Gastroesophageal sphincter (tissue), 4 donors: ENCODE measurements around the gene LIPC. TPM values are rescaled to one million over a fixed set of nuclear protein-coding genes. Genes with fewer than 3 reads are reported as not detected.

Experiments used
- ATAC-seq: fragments of 150-250 bp; one replicate; pipeline ENCODE4 v1.9.1; 2016; ENCODE audit warnings: mild to moderate bottlenecking, moderate library complexity
- H3K27ac ChIP-seq, 4 donors: fragments of 200-600 bp; sonication (generic) in 3 of 4; 1 replicate in 3 of 4; 2 replicates in 1 of 4; pipeline ENCODE4 v1.5.1; 2016 to 2019
- H3K27me3 ChIP-seq: fragments of 200-600 bp; sonication (generic); one replicate; pipeline ENCODE4 v1.5.1; 2019
- H3K36me3 ChIP-seq, 2 donors: fragments of 200-600 bp; sonication (generic); one replicate each; pipeline ENCODE4 v1.5.1; 2019; ENCODE audit warnings: control low read depth in 1 of 2
- H3K4me1 ChIP-seq, 3 donors: fragments of 200-600 bp; sonication (generic); 1 replicate in 2 of 3; 2 replicates in 1 of 3; pipeline ENCODE4 v1.5.1; 2016 to 2019; ENCODE audit warnings: control low read depth in 2 of 3
- H3K4me3 ChIP-seq, 2 donors: fragments of 200-600 bp; sonication (generic); one replicate each; pipeline ENCODE4 v1.5.1; 2019; ENCODE audit warnings: mild to moderate bottlenecking in 1 of 2, moderate library complexity in 1 of 2
- H3K9me3 ChIP-seq, 3 donors: fragments of 200-600 bp; sonication (generic); one replicate each; pipeline ENCODE4 v1.5.1; 2017 to 2019; ENCODE audit warnings: control low read depth in 2 of 3
- EP300 ChIP-seq: sonication (generic); formaldehyde crosslinking; IDR thresholded peaks from one replicate; pipeline ENCODE4 v1.6.1; 2017; ENCODE audit warnings: antibody characterized with exemption, mild to moderate bottlenecking
- POLR2A ChIP-seq, 2 donors: fragments of 450-650 bp; IDR thresholded peaks; one replicate each; pipeline ENCODE4 v1.6.1; 2017; ENCODE audit warnings: antibody characterized with exemption in 2 of 2, mild to moderate bottlenecking in 2 of 2, moderate library complexity in 1 of 2
- POLR2AphosphoS5 ChIP-seq: sonication (generic); formaldehyde crosslinking; IDR thresholded peaks from one replicate; pipeline ENCODE4 v1.6.1; 2017; ENCODE audit warnings: antibody characterized with exemption
- WGBS, 2 donors: methylation state at CpG; one replicate each; pipeline ENCODE4 v1.1.5; 2018; ENCODE audit warnings: low coverage in 1 of 2; 5-methylcytosine and 5-hydroxymethylcytosine counted together
- total RNA-seq, 4 donors: library from RNA; depleted of rRNA; stranded (reverse); fragments of >200 nt; gene quantifications; one replicate each; pipeline ENCODE4 v1.1.0, GENCODE V29; 2016
- TF ChIP-seq, protein P1 (sequence below), 4 experiments: fragments of 200-600 bp in 2 of 4; fragments of 450-650 bp in 2 of 4; sonication (generic) in 1 of 4; IDR thresholded peaks; one replicate each; pipeline ENCODE4 v1.5.1; 2017 to 2019; ENCODE audit warnings: antibody characterized with exemption in 4 of 4, mild to moderate bottlenecking in 2 of 4, moderate library complexity in 2 of 4

Gene LIPC
- total RNA-seq, 4 donors from 2014 or later, result 0.32 to 0.50 TPM; not detected in 2

DNA sequence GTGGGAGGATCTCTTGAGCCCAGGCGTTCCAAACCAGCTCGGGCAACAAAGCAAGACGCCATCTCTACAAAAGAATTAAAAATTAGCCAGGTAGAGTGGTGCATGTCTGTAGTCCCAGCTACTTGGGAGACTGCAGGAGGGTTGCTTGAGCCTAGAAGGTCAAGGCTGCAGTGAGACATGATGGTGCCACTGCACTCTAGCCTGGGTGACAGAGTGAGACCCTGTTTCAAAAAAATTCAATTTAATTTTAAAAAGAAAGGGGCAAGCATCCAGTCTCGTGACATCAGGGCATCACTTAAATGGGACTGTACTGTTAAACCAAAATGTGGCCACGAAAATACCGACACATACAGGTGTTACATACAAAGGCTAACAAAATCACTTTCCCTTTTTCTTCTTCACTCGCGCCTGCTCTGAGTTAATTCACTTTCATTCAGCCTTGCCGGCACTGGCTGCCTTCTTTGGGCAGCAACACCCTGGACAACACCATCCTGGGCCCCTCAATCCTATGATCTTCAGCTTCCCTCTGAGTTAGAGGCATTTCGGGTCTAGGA, 121.7 kb downstream of the LIPC start:
- Histone ChIP-seq H3K27me3 (no peaks in the 10 kb centered on the region), H3K9me3 (no peaks in the 10 kb centered on the region), H3K4me1 (peaks cover 0 to 29% (median 0%) of the 10 kb centered on the region in 3 donors), H3K36me3 (no peaks in the 10 kb centered on the region), H3K4me3 (no peak overlapping the region), H3K27ac (no peak overlapping the region)
- WGBS, 2 donors, result 85 to 89% methylated on average over 6 to 8 of the region's 10 CpGs
- no peak for ATAC-seq
- TF ChIP-seq POLR2A (IDR thresholded peaks at IDR 0.05), result no peak
- TF ChIP-seq EP300, result no peak
- no peak for TF ChIP-seq POLR2AphosphoS5
- TF ChIP-seq, protein P1, sequence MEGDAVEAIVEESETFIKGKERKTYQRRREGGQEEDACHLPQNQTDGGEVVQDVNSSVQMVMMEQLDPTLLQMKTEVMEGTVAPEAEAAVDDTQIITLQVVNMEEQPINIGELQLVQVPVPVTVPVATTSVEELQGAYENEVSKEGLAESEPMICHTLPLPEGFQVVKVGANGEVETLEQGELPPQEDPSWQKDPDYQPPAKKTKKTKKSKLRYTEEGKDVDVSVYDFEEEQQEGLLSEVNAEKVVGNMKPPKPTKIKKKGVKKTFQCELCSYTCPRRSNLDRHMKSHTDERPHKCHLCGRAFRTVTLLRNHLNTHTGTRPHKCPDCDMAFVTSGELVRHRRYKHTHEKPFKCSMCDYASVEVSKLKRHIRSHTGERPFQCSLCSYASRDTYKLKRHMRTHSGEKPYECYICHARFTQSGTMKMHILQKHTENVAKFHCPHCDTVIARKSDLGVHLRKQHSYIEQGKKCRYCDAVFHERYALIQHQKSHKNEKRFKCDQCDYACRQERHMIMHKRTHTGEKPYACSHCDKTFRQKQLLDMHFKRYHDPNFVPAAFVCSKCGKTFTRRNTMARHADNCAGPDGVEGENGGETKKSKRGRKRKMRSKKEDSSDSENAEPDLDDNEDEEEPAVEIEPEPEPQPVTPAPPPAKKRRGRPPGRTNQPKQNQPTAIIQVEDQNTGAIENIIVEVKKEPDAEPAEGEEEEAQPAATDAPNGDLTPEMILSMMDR (IDR thresholded peaks at IDR 0.05), result no peak

DNA sequence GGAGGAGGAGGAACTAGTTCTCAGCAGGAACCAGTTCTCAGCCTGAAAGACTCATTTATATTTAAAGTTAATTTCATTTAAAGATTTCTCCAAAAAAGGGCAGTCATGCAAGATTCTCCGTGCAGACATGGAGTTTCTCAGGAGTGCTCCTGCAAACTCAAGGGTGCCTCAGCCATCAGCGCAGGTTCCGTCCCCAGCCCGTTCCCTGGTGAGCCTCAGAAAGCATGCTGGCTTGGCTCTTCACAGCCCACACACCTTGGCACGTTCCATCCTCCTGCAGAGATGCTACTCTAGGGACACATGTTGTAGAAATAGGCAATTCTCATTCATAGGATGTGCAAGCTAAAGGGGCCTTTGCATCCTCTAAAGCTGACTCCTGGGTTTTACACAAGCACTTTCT, 123.0 kb downstream of the LIPC start:
- H3K4me1 ChIP-seq, result peaks cover 0 to 16% (median 0%) of the 10 kb centered on the region in 3 donors
- 90% methylated on average over 5 of the region's 5 CpGs; no CpG with 5 or more reads in 1 of the 2 donors for WGBS, 2 donors
- no peaks in the 10 kb centered on the region for H3K9me3 ChIP-seq
- no peak overlapping the region for H3K4me3 ChIP-seq
- no peaks in the 10 kb centered on the region for H3K27me3 ChIP-seq
- H3K27ac ChIP-seq, result no peak overlapping the region
- TF ChIP-seq POLR2AphosphoS5 (no peak), POLR2A (IDR thresholded peaks at IDR 0.05) (no peak), EP300 (no peak)
- TF ChIP-seq, protein P1 (IDR thresholded peaks at IDR 0.05), result no peak
- no peak for ATAC-seq
- H3K36me3 ChIP-seq, result no peaks in the 10 kb centered on the region

- WGBS, 2 donors, result 75 to 78% methylated on average over 8 to 9 of the region's 15 CpGs
- Histone ChIP-seq H3K4me1 (peaks cover 0 to 10% (median 0%) of the 10 kb centered on the region in 3 donors), H3K4me3 (no peak overlapping the region), H3K27me3 (no peaks in the 10 kb centered on the region), H3K27ac (no peak overlapping the region), H3K36me3 (no peaks in the 10 kb centered on the region), H3K9me3 (no peaks in the 10 kb centered on the region)
- ATAC-seq, result no peak
- TF ChIP-seq EP300, result no peak
- TF ChIP-seq, protein P1 (IDR thresholded peaks at IDR 0.05), result no peak
- no peak for TF ChIP-seq POLR2A (IDR thresholded peaks at IDR 0.05)
- no peak for TF ChIP-seq POLR2AphosphoS5
Measured at GRCh38 chr15:58555162-58556027, 123.6 kb downstream of the LIPC start.

DNA sequence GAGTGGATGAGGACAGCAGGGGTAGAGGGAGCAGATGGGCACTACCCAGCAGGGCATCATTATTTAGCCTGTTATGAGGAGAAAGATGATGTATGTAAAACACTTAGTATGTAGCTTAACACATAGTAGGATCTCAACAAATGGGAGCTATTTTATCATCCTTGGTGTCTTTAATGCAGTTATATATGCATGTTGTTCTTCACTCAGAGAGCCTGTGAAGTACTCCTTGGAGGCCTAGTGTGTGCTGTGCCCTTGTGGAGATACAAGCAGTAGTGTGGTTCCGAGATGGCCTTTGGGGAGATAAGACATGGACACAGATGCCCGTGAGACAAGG, 124.2 kb downstream of the LIPC start:
- peaks cover 0 to 10% (median 0%) of the 10 kb centered on the region in 3 donors for H3K4me1 ChIP-seq
- no peak overlapping the region for H3K27ac ChIP-seq
- no peak overlapping the region for H3K4me3 ChIP-seq
- no peaks in the 10 kb centered on the region for H3K27me3 ChIP-seq
- TF ChIP-seq EP300 (no peak), POLR2AphosphoS5 (no peak), POLR2A (IDR thresholded peaks at IDR 0.05) (no peak)
- TF ChIP-seq, protein P1 (IDR thresholded peaks at IDR 0.05), result no peak
- ATAC-seq, result no peak
- no peaks in the 10 kb centered on the region for H3K9me3 ChIP-seq
- H3K36me3 ChIP-seq, result no peaks in the 10 kb centered on the region
- WGBS, 2 donors, result 89 to 97% methylated on average over 2 of the region's 2 CpGs
